Loucy (cell line): ENCODE results near the gene PRUNE2.

Experiments
- EZH2phosphoT487 ChIP-seq: fragments of 200-600 bp; IDR thresholded peaks from 2 replicates; pipeline ENCODE4 v1.6.1; 2018; ENCODE audit warnings: antibody characterized with exemption, mild to moderate bottlenecking, moderate library complexity, borderline replicate concordance
- TF ChIP-seq, protein P1 (sequence below): fragments of 200-600 bp; sonication (generic); conservative IDR thresholded peaks from 2 replicates; pipeline ENCODE4 v1.5.1; 2014; ENCODE audit warnings: mild to moderate bottlenecking, antibody characterized with exemption, low read length

DNA sequence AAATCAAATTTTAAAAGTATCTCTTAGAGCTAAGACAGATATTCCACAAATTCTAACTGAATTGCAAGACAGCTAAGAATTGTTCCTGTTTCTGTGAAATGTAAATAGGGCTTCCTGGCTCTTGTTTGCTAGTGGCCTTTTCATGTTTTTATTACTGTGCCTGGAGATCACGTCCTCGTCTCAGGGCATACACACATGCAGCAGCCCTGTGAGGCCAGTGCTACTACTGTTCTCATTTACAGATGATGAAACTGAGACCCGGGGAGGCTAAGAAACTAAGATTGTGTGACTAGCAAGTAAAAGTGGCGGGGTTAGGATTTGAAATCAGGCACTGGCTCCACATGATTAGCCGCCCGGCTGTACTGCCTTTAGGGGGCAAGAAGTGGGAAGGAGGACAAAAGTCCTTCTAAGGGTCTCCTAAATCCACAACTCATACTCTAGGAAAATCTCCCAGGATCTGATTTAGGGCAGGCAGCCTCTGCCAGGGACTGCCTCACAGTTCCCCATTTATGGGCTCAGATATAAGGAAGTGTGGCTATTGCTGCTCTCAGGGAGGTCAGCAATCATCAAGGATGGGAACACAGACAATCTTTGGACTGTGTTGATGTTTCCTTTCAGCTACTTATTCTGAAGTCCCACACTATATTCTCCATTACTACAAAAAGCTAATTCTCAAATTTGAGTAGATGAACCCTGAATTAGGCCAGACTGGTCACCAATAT is 7.9 kb downstream of the PRUNE2 start:
- TF ChIP-seq EZH2phosphoT487 = no peak
- TF ChIP-seq, protein P1, sequence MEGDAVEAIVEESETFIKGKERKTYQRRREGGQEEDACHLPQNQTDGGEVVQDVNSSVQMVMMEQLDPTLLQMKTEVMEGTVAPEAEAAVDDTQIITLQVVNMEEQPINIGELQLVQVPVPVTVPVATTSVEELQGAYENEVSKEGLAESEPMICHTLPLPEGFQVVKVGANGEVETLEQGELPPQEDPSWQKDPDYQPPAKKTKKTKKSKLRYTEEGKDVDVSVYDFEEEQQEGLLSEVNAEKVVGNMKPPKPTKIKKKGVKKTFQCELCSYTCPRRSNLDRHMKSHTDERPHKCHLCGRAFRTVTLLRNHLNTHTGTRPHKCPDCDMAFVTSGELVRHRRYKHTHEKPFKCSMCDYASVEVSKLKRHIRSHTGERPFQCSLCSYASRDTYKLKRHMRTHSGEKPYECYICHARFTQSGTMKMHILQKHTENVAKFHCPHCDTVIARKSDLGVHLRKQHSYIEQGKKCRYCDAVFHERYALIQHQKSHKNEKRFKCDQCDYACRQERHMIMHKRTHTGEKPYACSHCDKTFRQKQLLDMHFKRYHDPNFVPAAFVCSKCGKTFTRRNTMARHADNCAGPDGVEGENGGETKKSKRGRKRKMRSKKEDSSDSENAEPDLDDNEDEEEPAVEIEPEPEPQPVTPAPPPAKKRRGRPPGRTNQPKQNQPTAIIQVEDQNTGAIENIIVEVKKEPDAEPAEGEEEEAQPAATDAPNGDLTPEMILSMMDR = no peak
